IPS-11a (cell line): ENCODE data around the gene ITGAE.
A peak's percentile ranks its signal among the peaks of the same experiment; 100 is the strongest.
"Not testable (repeated sequence)": the region's sequence is repeated elsewhere in the genome, so short reads cannot be mapped to it uniquely, and the experiment has no call there.

Experiments
- H3K4me3 ChIP-seq: one replicate; pipeline ENCODE4 v1.5.1; 2013; ENCODE audit warnings: low read depth, low read length, control low read depth

Gene ITGAE

GRCh38 chr17:3734911-3735276, 66.1 kb downstream of the ITGAE start:
- H3K4me3 ChIP-seq: not testable (repeated sequence)

- H3K4me3 ChIP-seq: no peak overlapping the region
Observed at GRCh38 chr17:3732210-3732621, 68.8 kb downstream of the ITGAE start.

- no peak overlapping the region for H3K4me3 ChIP-seq
Observed at GRCh38 chr17:3730881-3731429, 70.0 kb downstream of the ITGAE start.

GRCh38 chr17:3729881-3730280, 71.1 kb downstream of the ITGAE start:
- H3K4me3 ChIP-seq: no peak overlapping the region

- H3K4me3 ChIP-seq: not testable (repeated sequence)
Observed at GRCh38 chr17:3728099-3728498, 72.9 kb downstream of the ITGAE start.

GRCh38 chr17:3727041-3727440, 73.9 kb downstream of the ITGAE start:
- H3K4me3 ChIP-seq: no peak overlapping the region

GRCh38 chr17:3724378-3725077, 76.5 kb downstream of the ITGAE start:
- peak overlapping the region; percentile 73 for H3K4me3 ChIP-seq

- H3K4me3 ChIP-seq: peak within 1 kb of the TSS; percentile 73
Observed at GRCh38 chr17:3723556-3724377, 77.2 kb downstream of the ITGAE start, which contains the start of gene HASPIN. Gene HASPIN (plus strand): TSS chr17:3723903. CDS start chr17:3723936, 33 bp downstream.

- peak overlapping the region; percentile 73 for H3K4me3 ChIP-seq
Observed at GRCh38 chr17:3723188-3723555, 77.8 kb downstream of the ITGAE start.

- H3K4me3 ChIP-seq: peak overlapping the region; percentile 73
Observed at GRCh38 chr17:3722716-3723115, 78.3 kb downstream of the ITGAE start.

GRCh38 chr17:3719265-3719664, 81.7 kb downstream of the ITGAE start:
- H3K4me3 ChIP-seq: no peak overlapping the region

GRCh38 chr17:3718201-3718600, 82.8 kb downstream of the ITGAE start:
- H3K4me3 ChIP-seq: no peak overlapping the region

GRCh38 chr17:3715296-3715695, 85.7 kb downstream of the ITGAE start:
- no peak overlapping the region for H3K4me3 ChIP-seq

- no peak overlapping the region for H3K4me3 ChIP-seq
Observed at GRCh38 chr17:3712811-3713463, 88.1 kb downstream of the ITGAE start.

GRCh38 chr17:3710951-3711383, 90.0 kb downstream of the ITGAE start:
- H3K4me3 ChIP-seq: no peak overlapping the region

- H3K4me3 ChIP-seq: no peak overlapping the region
Observed at GRCh38 chr17:3708366-3708765, 92.6 kb downstream of the ITGAE start.

- H3K4me3 ChIP-seq: not testable (repeated sequence)
Observed at GRCh38 chr17:3705718-3705984, 95.3 kb downstream of the ITGAE start.

GRCh38 chr17:3704931-3705717, 95.9 kb downstream of the ITGAE start:
- H3K4me3 ChIP-seq: no peak overlapping the region

GRCh38 chr17:3702041-3702539, 98.9 kb downstream of the ITGAE start:
- H3K4me3 ChIP-seq: not testable (repeated sequence)

- H3K4me3 ChIP-seq: no peak overlapping the region
Observed at GRCh38 chr17:3699951-3700350, 101.0 kb downstream of the ITGAE start.

GRCh38 chr17:3698139-3698538, 102.8 kb downstream of the ITGAE start:
- H3K4me3 ChIP-seq: no peak overlapping the region
